HG02588 (cell line): ENCODE results near the gene CENPB.
"Not testable (repeated sequence)": the region's sequence is repeated elsewhere in the genome, so short reads cannot be mapped to it uniquely, and the experiment has no call there.

Experiments used
- ATAC-seq: cut with Tn5 transposase; IDR thresholded peaks from one replicate; pipeline ENCODE4 v1.9.1; 2021; ENCODE audit warnings: mild to moderate bottlenecking, moderate library complexity; ENCODE audit not compliant: unreplicated experiment

Gene CENPB

GRCh38 chr20:3794168-3794567 lies 7.6 kb upstream of the CENPB start:
- not testable (repeated sequence) for ATAC-seq

GRCh38 chr20:3789201-3789600 lies 2.7 kb upstream of the CENPB start:
- not testable (repeated sequence) for ATAC-seq

GRCh38 chr20:3788685-3789155 lies 2.2 kb upstream of the CENPB start:
- ATAC-seq, result no peak

- no peak for ATAC-seq
Measured at GRCh38 chr20:3787324-3788014, 929 bp upstream of the CENPB start.

GRCh38 chr20:3786126-3786484 lies 435 bp downstream of the CENPB start:
- peak; percentile 25 for ATAC-seq

- no peak for ATAC-seq
Measured at GRCh38 chr20:3785240-3786125, 1.1 kb downstream of the CENPB start.

GRCh38 chr20:3784863-3785239 lies 1.7 kb downstream of the CENPB start:
- ATAC-seq, result no peak

- ATAC-seq, result no peak
Measured at GRCh38 chr20:3784216-3784853, 2.2 kb downstream of the CENPB start.

GRCh38 chr20:3783511-3784195 lies 2.9 kb downstream of the CENPB start:
- ATAC-seq, result no peak

- no peak for ATAC-seq
Measured at GRCh38 chr20:3783068-3783489, 3.5 kb downstream of the CENPB start.

GRCh38 chr20:3782597-3782996 lies 3.9 kb downstream of the CENPB start:
- no peak for ATAC-seq

GRCh38 chr20:3781153-3781910 lies 5.2 kb downstream of the CENPB start, which contains the start of gene SPEF1:
Gene SPEF1, minus strand, starts transcription at chr20:3781448. Its CDS starts 161 bp downstream, at chr20:3781287.
- peak; percentile 47 for ATAC-seq

GRCh38 chr20:3778976-3779375 lies 7.6 kb downstream of the CENPB start:
- no peak for ATAC-seq

GRCh38 chr20:3777716-3778629 lies 8.6 kb downstream of the CENPB start:
- no peak for ATAC-seq

GRCh38 chr20:3777381-3777715 lies 9.2 kb downstream of the CENPB start:
- ATAC-seq, result no peak

GRCh38 chr20:3775457-3776108 lies 11.0 kb downstream of the CENPB start:
- no peak for ATAC-seq

GRCh38 chr20:3771552-3772058 lies 14.9 kb downstream of the CENPB start:
- ATAC-seq, result no peak

- peak; percentile 33 for ATAC-seq
Measured at GRCh38 chr20:3768342-3769130, 18.0 kb downstream of the CENPB start.
